NCI-H2107 treated with DMSO at 0.1 percent for 48 hours (cell line): ENCODE data around the gene SIRT1.
"Not testable (repeated sequence)": the region's sequence is repeated elsewhere in the genome, so short reads cannot be mapped to it uniquely, and the experiment has no call there.

Experiments
- DNase-seq: peaks from one replicate; lab custom pipeline; 2025; ENCODE audit not compliant: unreplicated experiment; lab: John Stamatoyannopoulos, UW

SIRT1 gene

GRCh38 chr10:67884313-67884841, at the start of gene SIRT1:
TSS of gene SIRT1 (plus strand) at chr10:67884656. CDS start at chr10:67884722, 66 bp downstream.
- peak; percentile 47 for DNase-seq

- DNase-seq: not testable (repeated sequence)
Measured at GRCh38 chr10:67835541-67836394, 48.7 kb upstream of the SIRT1 start.

- no peak for DNase-seq
Measured at GRCh38 chr10:67836488-67836887, 48.0 kb upstream of the SIRT1 start.

- no peak for DNase-seq
Measured at GRCh38 chr10:67836972-67837371, 47.5 kb upstream of the SIRT1 start.

GRCh38 chr10:67837541-67838314, 46.7 kb upstream of the SIRT1 start, which contains the start of gene DNAJC12:
TSS of gene DNAJC12 (minus strand) at chr10:67838188. CDS start at chr10:67838011, 177 bp downstream.
- DNase-seq: peak; percentile 85

- not testable (repeated sequence) for DNase-seq
Measured at GRCh38 chr10:67839511-67839910, 44.9 kb upstream of the SIRT1 start.

- DNase-seq: no peak
Measured at GRCh38 chr10:67839951-67840350, 44.5 kb upstream of the SIRT1 start.

GRCh38 chr10:67841737-67842136, 42.7 kb upstream of the SIRT1 start:
- DNase-seq: no peak

- no peak for DNase-seq
Measured at GRCh38 chr10:67843284-67843683, 41.2 kb upstream of the SIRT1 start.

- DNase-seq: peak; percentile 76
Measured at GRCh38 chr10:67849331-67850011, 35.0 kb upstream of the SIRT1 start.

GRCh38 chr10:67851186-67851585, 33.3 kb upstream of the SIRT1 start:
- no peak for DNase-seq

GRCh38 chr10:67852761-67853160, 31.7 kb upstream of the SIRT1 start:
- no peak for DNase-seq

GRCh38 chr10:67853512-67853911, 30.9 kb upstream of the SIRT1 start:
- no peak for DNase-seq

- no peak for DNase-seq
Measured at GRCh38 chr10:67858971-67859370, 25.5 kb upstream of the SIRT1 start.

GRCh38 chr10:67861750-67862432, 22.6 kb upstream of the SIRT1 start:
- DNase-seq: peak; percentile 29

GRCh38 chr10:67863094-67863493, 21.4 kb upstream of the SIRT1 start:
- DNase-seq: no peak

- DNase-seq: no peak
Measured at GRCh38 chr10:67864607-67865371, 19.7 kb upstream of the SIRT1 start.

GRCh38 chr10:67868132-67868531, 16.3 kb upstream of the SIRT1 start:
- DNase-seq: no peak

GRCh38 chr10:67869996-67870395, 14.5 kb upstream of the SIRT1 start:
- DNase-seq: no peak
